ENCODE measurements around the gene FAM163B.

Gene FAM163B

GRCh38 chr9:133528001-133528875 is 81.0 kb downstream of the FAM163B start:
- in situ Hi-C loops (cut with HindIII; ENCODE audit: low sequenced_read_pairs) = no loop called here
- no peak overlapping the region for H3K4me3 ChIP-seq (ENCODE audit: low read depth, low read length)
- no peak for DNase-seq (ENCODE audit: low read depth, low spot score)
- TF ChIP-seq CTCF (IDR thresholded peaks at IDR 0.05; ENCODE audit: low read depth, low read length) = no peak

- no peak for TF ChIP-seq CTCF (IDR thresholded peaks at IDR 0.05; ENCODE audit: low read depth, low read length)
- in situ Hi-C loops (cut with HindIII; ENCODE audit: low sequenced_read_pairs) = no loop called here
- H3K4me3 ChIP-seq (ENCODE audit: low read depth, low read length) = no peak overlapping the region
- no peak for DNase-seq (ENCODE audit: low read depth, low spot score)
Measured at GRCh38 chr9:133527444-133527920, 81.7 kb downstream of the FAM163B start.
